ENCODE measurements around the gene E2F8.
A peak's percentile ranks its signal among the peaks of the same experiment; 100 is the strongest.

The E2F8 gene

GRCh38 chr11:19218786-19219460, 21.8 kb downstream of the E2F8 start:
- no peak for DNase-seq

GRCh38 chr11:19218216-19218615, 22.5 kb downstream of the E2F8 start:
- DNase-seq: no peak

- no peak for DNase-seq
Observed at GRCh38 chr11:19216709-19217374, 23.9 kb downstream of the E2F8 start.

GRCh38 chr11:19216021-19216420, 24.7 kb downstream of the E2F8 start:
- no peak for DNase-seq

GRCh38 chr11:19209617-19210370, 31.0 kb downstream of the E2F8 start:
- DNase-seq: no peak

GRCh38 chr11:19208959-19209546, 31.7 kb downstream of the E2F8 start:
- no peak for DNase-seq

- DNase-seq: no peak
Observed at GRCh38 chr11:19208181-19208580, 32.6 kb downstream of the E2F8 start.

- DNase-seq: no peak
Observed at GRCh38 chr11:19204836-19205235, 35.9 kb downstream of the E2F8 start.

GRCh38 chr11:19201737-19202605, 38.8 kb downstream of the E2F8 start, which contains the start of gene CSRP3:
TSS of gene CSRP3 (minus strand) at chr11:19201983. CDS start at chr11:19192448, 9,535 bp downstream.
- no peak for DNase-seq

GRCh38 chr11:19200410-19201201, 40.1 kb downstream of the E2F8 start:
- DNase-seq: peak in 1 of 2 donors; percentile 1

- no peak for DNase-seq
Observed at GRCh38 chr11:19199771-19200170, 41.0 kb downstream of the E2F8 start.

GRCh38 chr11:19199048-19199447, 41.7 kb downstream of the E2F8 start:
- DNase-seq: no peak

GRCh38 chr11:19196432-19196831, 44.3 kb downstream of the E2F8 start:
- DNase-seq: no peak

- no peak for DNase-seq
Observed at GRCh38 chr11:19194620-19195308, 46.0 kb downstream of the E2F8 start.

GRCh38 chr11:19193916-19194315, 46.8 kb downstream of the E2F8 start:
- no peak for DNase-seq

- DNase-seq: no peak
Observed at GRCh38 chr11:19191530-19192169, 49.1 kb downstream of the E2F8 start.

GRCh38 chr11:19187833-19188258, 52.9 kb downstream of the E2F8 start:
- DNase-seq: no peak

- DNase-seq: no peak
Observed at GRCh38 chr11:19187114-19187832, 53.5 kb downstream of the E2F8 start.

- DNase-seq: no peak
Observed at GRCh38 chr11:19185516-19186052, 55.2 kb downstream of the E2F8 start.

Measured in inflammatory macrophage treated with lipopolysaccharide for 1 hour (primary cell).